GM23338 (cell line): ENCODE results near the gene KLHDC1. TPM values are rescaled to one million over a fixed set of nuclear protein-coding genes. Genes with fewer than 3 reads are reported as not detected.
"Not testable (repeated sequence)": the region's sequence is repeated elsewhere in the genome, so short reads cannot be mapped to it uniquely, and the experiment has no call there.

ENCODE experiments used
- ATAC-seq: fragments of 200-7000 bp; cut with Tn5 transposase; 3 replicates; pipeline ENCODE4 v1.9.1; 2020
- DNase-seq: peaks from one replicate; pipeline ENCODE4 v3.0.0-alpha.2; 2015; ENCODE audit warnings: low spot score
- H2AFZ ChIP-seq: fragments of 200-600 bp; sonication (generic); 2 replicates; pipeline ENCODE4 v1.8.0; 2016; ENCODE audit warnings: antibody characterized with exemption, mild to moderate bottlenecking, moderate library complexity
- H3F3A ChIP-seq: fragments of 200-600 bp; sonication (generic); replicated peaks from 2 replicates; pipeline ENCODE4 v1.8.0; 2017; ENCODE audit warnings: antibody characterized with exemption, mixed run types, low read depth
- H3K27ac ChIP-seq: fragments of 200-600 bp; sonication (generic); 2 replicates; pipeline ENCODE4 v1.6.1; 2016; ENCODE audit warnings: low read depth
- H3K27me3 ChIP-seq: fragments of 200-600 bp; sonication (generic); 2 replicates; pipeline ENCODE4 v1.8.0; 2016; ENCODE audit warnings: mild to moderate bottlenecking, mixed run types, moderate library complexity; ENCODE audit not compliant: insufficient read depth
- H3K36me3 ChIP-seq: fragments of 200-600 bp; sonication (generic); 2 replicates; pipeline ENCODE4 v1.8.0; 2016; ENCODE audit warnings: mild to moderate bottlenecking; ENCODE audit not compliant: insufficient read depth
- H3K4me1 ChIP-seq: fragments of 200-600 bp; sonication (generic); 2 replicates; pipeline ENCODE4 v1.8.0; 2016; ENCODE audit warnings: mild to moderate bottlenecking, moderate library complexity; ENCODE audit not compliant: insufficient read depth
- H3K4me2 ChIP-seq: fragments of 200-600 bp; sonication (generic); 2 replicates; pipeline ENCODE4 v1.7.1; 2017; ENCODE audit warnings: mixed run types
- H3K4me3 ChIP-seq: fragments of 200-600 bp; sonication (generic); 2 replicates; pipeline ENCODE4 v1.6.1; 2016; ENCODE audit warnings: mixed run types
- H3K79me2 ChIP-seq: fragments of 200-600 bp; sonication (generic); replicated peaks from 2 replicates; pipeline ENCODE4 v1.8.0; 2017; ENCODE audit warnings: mild to moderate bottlenecking; ENCODE audit not compliant: insufficient read depth
- H3K9me2 ChIP-seq: fragments of 200-600 bp; sonication (generic); 2 replicates; pipeline ENCODE4 v1.8.0; 2017; ENCODE audit not compliant: insufficient read depth
- H4K20me1 ChIP-seq: fragments of 200-600 bp; sonication (generic); replicated peaks from 2 replicates; pipeline ENCODE4 v1.8.0; 2017; ENCODE audit warnings: mild to moderate bottlenecking; ENCODE audit not compliant: insufficient read depth
- H3K27ac Mint-ChIP-seq: 2 replicates; pipeline ENCODE4 v1.8.0; 2020; ENCODE audit warnings: inconsistent platforms, mild to moderate bottlenecking, moderate library complexity, mixed read lengths
- H3K27me3 Mint-ChIP-seq: 3 replicates; pipeline ENCODE4 v1.8.0; 2022; ENCODE audit warnings: low read depth, mild to moderate bottlenecking, moderate library complexity, mixed read lengths, inconsistent platforms; ENCODE audit not compliant: insufficient read depth, poor library complexity
- H3K36me3 Mint-ChIP-seq: 3 replicates; pipeline ENCODE4 v1.8.0; 2021; ENCODE audit warnings: low read depth, mild to moderate bottlenecking, inconsistent platforms, moderate library complexity, mixed read lengths
- H3K4me1 Mint-ChIP-seq: 3 replicates; pipeline ENCODE4 v1.8.0; 2020; ENCODE audit warnings: mild to moderate bottlenecking, inconsistent platforms, mixed read lengths
- H3K4me3 Mint-ChIP-seq: 3 replicates; pipeline ENCODE4 v1.8.0; 2021; ENCODE audit warnings: moderate library complexity, mild to moderate bottlenecking, inconsistent platforms, mixed read lengths
- H3K9me3 Mint-ChIP-seq: 3 replicates; pipeline ENCODE4 v1.8.0; 2020; ENCODE audit warnings: moderate library complexity, mild to moderate bottlenecking, inconsistent platforms, mixed read lengths
- JUNB ChIP-seq: IDR thresholded peaks from one replicate; pipeline ENCODE4 v1.6.1; 2016; ENCODE audit warnings: antibody characterized with exemption; ENCODE audit not compliant: unreplicated experiment
- NANOG ChIP-seq: IDR thresholded peaks from 2 replicates; pipeline ENCODE4 v1.6.1; 2016; ENCODE audit warnings: antibody characterized with exemption, borderline replicate concordance
- STAT1 ChIP-seq: IDR thresholded peaks from one replicate; pipeline ENCODE4 v1.6.1; 2016; ENCODE audit warnings: antibody characterized with exemption; ENCODE audit not compliant: unreplicated experiment
- polyA plus RNA-seq: library from polyadenylated mRNA; unstranded; fragments of >200 nt; fragmentation: Nextera tagmentation; extraction: Ambion mirVana; gene quantifications from 2 replicates; pipeline ENCODE4 v1.2.1, GENCODE V29; 2016
- total RNA-seq: library from RNA; depleted of rRNA; stranded (reverse); fragments of >200 nt; shearing (Covaris generic); gene quantifications from 2 replicates; pipeline ENCODE4 v1.2.3, GENCODE V29; 2014
- TF ChIP-seq, protein P1 (sequence below), 2 experiments: fragments of 200-600 bp in 1 of 2; sonication (generic) in 1 of 2; conservative IDR thresholded peaks; 2 replicates each; pipeline versions ENCODE4 v1.5.1 to v1.6.1; 2016 to 2017; ENCODE audit warnings: antibody characterized with exemption in 2 of 2, low read depth in 2 of 2, mild to moderate bottlenecking in 2 of 2, moderate library complexity in 1 of 2
- TF ChIP-seq, protein P2 (sequence below): fragments of 250-450 bp; sonication (Bioruptor Pico); IDR thresholded peaks from 2 replicates; pipeline ENCODE4 v1.5.0; 2020; ENCODE audit warnings: mild to moderate bottlenecking, moderate library complexity

KLHDC1 gene
- total and polyA plus RNA-seq, 2 experiments from 2014 or later = 4.0 TPM; not detected in 1

DNA sequence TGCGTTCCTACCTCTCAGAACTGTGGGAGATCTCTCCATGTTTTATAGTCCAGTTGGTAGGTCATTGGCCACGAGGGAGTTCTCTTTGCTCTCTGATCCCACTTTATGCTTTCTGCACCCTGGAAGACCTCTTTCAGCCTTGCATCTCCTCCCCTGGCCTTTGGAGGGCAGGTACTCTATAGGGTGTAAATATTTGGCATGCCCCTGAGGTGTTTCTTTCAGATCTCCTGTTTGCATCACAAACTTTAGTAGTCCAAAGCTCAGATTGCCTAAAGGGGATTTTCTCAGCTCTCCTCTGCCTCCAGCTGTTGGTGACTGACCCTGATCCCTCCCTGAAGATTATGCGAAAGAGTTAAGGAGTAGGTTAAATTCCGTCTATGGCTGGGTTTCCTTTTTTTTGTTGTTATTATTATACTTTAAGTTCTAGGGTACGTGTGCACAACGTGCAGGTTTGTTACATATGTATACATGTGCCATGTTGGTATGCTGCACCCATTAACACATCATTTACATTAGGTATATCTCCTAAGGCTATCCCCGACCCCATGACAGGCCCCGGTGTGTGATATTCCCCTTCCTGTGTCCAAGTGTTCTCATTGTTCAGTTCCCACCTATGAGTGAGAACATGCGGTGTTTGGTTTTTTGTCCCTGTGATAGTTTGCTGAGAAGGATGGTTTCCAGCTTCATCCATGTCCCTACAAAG, 29.0 kb downstream of the KLHDC1 start:
- H3K4me1 ChIP-seq, H3K79me2 ChIP-seq, H3K27ac ChIP-seq, H3K4me3 ChIP-seq, H3K9me3 Mint-ChIP-seq, H3K27ac Mint-ChIP-seq, H3K4me2 ChIP-seq, H3K36me3 ChIP-seq, H3K36me3 Mint-ChIP-seq, H3F3A ChIP-seq, H3K27me3 ChIP-seq, H4K20me1 ChIP-seq, H3K9me2 ChIP-seq, H3K4me1 Mint-ChIP-seq, H3K4me3 Mint-ChIP-seq, H3K27me3 Mint-ChIP-seq: not testable (repeated sequence)
- TF ChIP-seq, protein P1, sequence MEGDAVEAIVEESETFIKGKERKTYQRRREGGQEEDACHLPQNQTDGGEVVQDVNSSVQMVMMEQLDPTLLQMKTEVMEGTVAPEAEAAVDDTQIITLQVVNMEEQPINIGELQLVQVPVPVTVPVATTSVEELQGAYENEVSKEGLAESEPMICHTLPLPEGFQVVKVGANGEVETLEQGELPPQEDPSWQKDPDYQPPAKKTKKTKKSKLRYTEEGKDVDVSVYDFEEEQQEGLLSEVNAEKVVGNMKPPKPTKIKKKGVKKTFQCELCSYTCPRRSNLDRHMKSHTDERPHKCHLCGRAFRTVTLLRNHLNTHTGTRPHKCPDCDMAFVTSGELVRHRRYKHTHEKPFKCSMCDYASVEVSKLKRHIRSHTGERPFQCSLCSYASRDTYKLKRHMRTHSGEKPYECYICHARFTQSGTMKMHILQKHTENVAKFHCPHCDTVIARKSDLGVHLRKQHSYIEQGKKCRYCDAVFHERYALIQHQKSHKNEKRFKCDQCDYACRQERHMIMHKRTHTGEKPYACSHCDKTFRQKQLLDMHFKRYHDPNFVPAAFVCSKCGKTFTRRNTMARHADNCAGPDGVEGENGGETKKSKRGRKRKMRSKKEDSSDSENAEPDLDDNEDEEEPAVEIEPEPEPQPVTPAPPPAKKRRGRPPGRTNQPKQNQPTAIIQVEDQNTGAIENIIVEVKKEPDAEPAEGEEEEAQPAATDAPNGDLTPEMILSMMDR (conservative IDR thresholded peaks at IDR 0.05; ENCODE audit: low read depth in 2 of 2) = peak in 1 of 2 experiments; percentile 17; a peak in 1 of 4 replicates
- 0 out of 2 replicates have a peak overlapping the region, but pooled peaks have one; percentile 1 for H2AFZ ChIP-seq
- ATAC-seq (peak; percentile 81), DNase-seq (peak; percentile 42)

DNA sequence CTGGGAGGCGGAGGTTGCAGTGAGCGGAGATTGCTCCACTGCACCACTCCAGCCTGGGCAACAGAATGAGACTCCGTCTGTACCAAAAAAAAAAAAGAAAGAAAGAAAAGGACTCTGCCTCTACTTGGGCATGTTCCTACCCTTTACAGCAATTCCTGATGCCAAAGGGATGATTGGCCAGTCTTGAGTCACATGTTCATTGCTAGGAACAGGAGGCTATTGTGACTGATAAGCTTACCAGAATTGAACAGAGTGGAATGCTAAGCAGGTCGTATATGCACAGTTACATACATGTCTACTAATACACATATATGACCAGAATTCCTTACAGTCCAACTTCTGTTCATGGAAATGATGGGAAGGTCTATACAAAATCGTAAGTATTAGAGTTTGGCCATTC, 34.3 kb downstream of the KLHDC1 start:
- Mint-ChIP-seq H3K27me3 (peaks cover 2% of the 10 kb centered on the region), H3K36me3 (no peaks in the 10 kb centered on the region), H3K4me3 (no peak overlapping the region), H3K4me1 (no peaks in the 10 kb centered on the region), H3K27ac (no peak overlapping the region), H3K9me3 (no peaks in the 10 kb centered on the region)
- Histone ChIP-seq H3K4me1 (no peaks in the 10 kb centered on the region), H4K20me1 (no peaks in the 10 kb centered on the region), H3K4me3 (no peak overlapping the region), H3K27me3 (no peaks in the 10 kb centered on the region), H3K79me2 (no peaks in the 10 kb centered on the region), H3K9me2 (no peaks in the 10 kb centered on the region), H3F3A (no peaks in the 10 kb centered on the region), H2AFZ (peak overlapping the region; percentile 70; the same call in 1 of the 2 replicates), H3K4me2 (no peak overlapping the region), H3K27ac (no peak overlapping the region), H3K36me3 (no peaks in the 10 kb centered on the region)
- TF ChIP-seq JUNB = no peak
- TF ChIP-seq STAT1 = no peak
- TF ChIP-seq, protein P2, sequence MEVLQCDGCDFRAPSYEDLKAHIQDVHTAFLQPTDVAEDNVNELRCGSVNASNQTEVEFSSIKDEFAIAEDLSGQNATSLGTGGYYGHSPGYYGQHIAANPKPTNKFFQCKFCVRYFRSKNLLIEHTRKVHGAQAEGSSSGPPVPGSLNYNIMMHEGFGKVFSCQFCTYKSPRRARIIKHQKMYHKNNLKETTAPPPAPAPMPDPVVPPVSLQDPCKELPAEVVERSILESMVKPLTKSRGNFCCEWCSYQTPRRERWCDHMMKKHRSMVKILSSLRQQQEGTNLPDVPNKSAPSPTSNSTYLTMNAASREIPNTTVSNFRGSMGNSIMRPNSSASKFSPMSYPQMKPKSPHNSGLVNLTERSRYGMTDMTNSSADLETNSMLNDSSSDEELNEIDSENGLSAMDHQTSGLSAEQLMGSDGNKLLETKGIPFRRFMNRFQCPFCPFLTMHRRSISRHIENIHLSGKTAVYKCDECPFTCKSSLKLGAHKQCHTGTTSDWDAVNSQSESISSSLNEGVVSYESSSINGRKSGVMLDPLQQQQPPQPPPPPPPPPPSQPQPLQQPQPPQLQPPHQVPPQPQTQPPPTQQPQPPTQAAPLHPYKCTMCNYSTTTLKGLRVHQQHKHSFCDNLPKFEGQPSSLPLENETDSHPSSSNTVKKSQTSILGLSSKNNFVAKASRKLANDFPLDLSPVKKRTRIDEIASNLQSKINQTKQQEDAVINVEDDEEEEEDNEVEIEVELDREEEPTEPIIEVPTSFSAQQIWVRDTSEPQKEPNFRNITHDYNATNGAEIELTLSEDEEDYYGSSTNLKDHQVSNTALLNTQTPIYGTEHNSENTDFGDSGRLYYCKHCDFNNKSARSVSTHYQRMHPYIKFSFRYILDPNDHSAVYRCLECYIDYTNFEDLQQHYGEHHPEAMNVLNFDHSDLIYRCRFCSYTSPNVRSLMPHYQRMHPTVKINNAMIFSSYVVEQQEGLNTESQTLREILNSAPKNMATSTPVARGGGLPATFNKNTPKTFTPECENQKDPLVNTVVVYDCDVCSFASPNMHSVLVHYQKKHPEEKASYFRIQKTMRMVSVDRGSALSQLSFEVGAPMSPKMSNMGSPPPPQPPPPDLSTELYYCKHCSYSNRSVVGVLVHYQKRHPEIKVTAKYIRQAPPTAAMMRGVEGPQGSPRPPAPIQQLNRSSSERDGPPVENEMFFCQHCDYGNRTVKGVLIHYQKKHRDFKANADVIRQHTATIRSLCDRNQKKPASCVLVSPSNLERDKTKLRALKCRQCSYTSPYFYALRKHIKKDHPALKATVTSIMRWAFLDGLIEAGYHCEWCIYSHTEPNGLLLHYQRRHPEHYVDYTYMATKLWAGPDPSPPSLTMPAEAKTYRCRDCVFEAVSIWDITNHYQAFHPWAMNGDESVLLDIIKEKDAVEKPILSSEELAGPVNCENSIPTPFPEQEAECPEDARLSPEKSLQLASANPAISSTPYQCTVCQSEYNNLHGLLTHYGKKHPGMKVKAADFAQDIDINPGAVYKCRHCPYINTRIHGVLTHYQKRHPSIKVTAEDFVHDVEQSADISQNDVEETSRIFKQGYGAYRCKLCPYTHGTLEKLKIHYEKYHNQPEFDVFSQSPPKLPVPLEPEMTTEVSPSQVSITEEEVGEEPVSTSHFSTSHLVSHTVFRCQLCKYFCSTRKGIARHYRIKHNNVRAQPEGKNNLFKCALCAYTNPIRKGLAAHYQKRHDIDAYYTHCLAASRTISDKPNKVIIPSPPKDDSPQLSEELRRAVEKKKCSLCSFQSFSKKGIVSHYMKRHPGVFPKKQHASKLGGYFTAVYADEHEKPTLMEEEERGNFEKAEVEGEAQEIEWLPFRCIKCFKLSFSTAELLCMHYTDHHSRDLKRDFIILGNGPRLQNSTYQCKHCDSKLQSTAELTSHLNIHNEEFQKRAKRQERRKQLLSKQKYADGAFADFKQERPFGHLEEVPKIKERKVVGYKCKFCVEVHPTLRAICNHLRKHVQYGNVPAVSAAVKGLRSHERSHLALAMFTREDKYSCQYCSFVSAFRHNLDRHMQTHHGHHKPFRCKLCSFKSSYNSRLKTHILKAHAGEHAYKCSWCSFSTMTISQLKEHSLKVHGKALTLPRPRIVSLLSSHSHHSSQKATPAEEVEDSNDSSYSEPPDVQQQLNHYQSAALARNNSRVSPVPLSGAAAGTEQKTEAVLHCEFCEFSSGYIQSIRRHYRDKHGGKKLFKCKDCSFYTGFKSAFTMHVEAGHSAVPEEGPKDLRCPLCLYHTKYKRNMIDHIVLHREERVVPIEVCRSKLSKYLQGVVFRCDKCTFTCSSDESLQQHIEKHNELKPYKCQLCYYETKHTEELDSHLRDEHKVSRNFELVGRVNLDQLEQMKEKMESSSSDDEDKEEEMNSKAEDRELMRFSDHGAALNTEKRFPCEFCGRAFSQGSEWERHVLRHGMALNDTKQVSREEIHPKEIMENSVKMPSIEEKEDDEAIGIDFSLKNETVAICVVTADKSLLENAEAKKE (CRISPR knock-in tag) = no peak
- TF ChIP-seq NANOG = no peak
- ATAC-seq (no peak), DNase-seq (no peak)
